ENCODE results near the gene LHFPL2. TPM values are rescaled to one million over a fixed set of nuclear protein-coding genes. Genes with fewer than 3 reads are reported as not detected.
"Not testable (repeated sequence)": the region's sequence is repeated elsewhere in the genome, so short reads cannot be mapped to it uniquely, and the experiment has no call there.

LHFPL2 gene
- total RNA-seq, 1 experiment from 2014 or later, result 43.6 TPM

- TF ChIP-seq CTCF (IDR thresholded peaks at IDR 0.05; ENCODE audit: unreplicated experiment), result no peak
- Mint-ChIP-seq H3K9me3 (ENCODE audit: low read depth, unreplicated experiment) (no peaks in the 10 kb centered on the region), H3K27me3 (ENCODE audit: unreplicated experiment) (no peaks in the 10 kb centered on the region), H3K36me3 (ENCODE audit: insufficient read depth, unreplicated experiment) (no peaks in the 10 kb centered on the region), H3K4me1 (ENCODE audit: low read depth, unreplicated experiment) (peaks cover 16% of the 10 kb centered on the region), H3K4me3 (ENCODE audit: low read depth, unreplicated experiment) (no peak overlapping the region), H3K27ac (ENCODE audit: unreplicated experiment) (no peak overlapping the region)
- BruUV-seq (replicated peaks), result no TSS peak
- DNase-seq, result no peak
- CTCF ChIA-PET, result interaction anchor here (1.2 to 2.0 kb wide), 4 partner anchors 38 to 147 kb away, joined by 3 to 11 read pairs (median 6); no protein-coding TSS in a partner anchor
- intact Hi-C loops (cut with micrococcal nuclease; ENCODE audit: unreplicated experiment), result loop anchor here (1.0 to 10.0 kb wide), 5 partner anchors 50 to 500 kb away; partner anchors contain the start of gene SCAMP1
These were observed 181.4 kb downstream of the LHFPL2 start for GRCh38 chr5:78467140-78467539.

- CTCF ChIA-PET, result no interaction called here
- H3K27me3 Mint-ChIP-seq (ENCODE audit: unreplicated experiment), result no peaks in the 10 kb centered on the region
- BruUV-seq (replicated peaks), result no TSS peak
- H3K36me3 Mint-ChIP-seq (ENCODE audit: insufficient read depth, unreplicated experiment), result no peaks in the 10 kb centered on the region
- H3K4me1 Mint-ChIP-seq (ENCODE audit: low read depth, unreplicated experiment), result no peaks in the 10 kb centered on the region
- no peak overlapping the region for H3K4me3 Mint-ChIP-seq (ENCODE audit: low read depth, unreplicated experiment)
- no peak for DNase-seq
- no peak for TF ChIP-seq CTCF (IDR thresholded peaks at IDR 0.05; ENCODE audit: unreplicated experiment)
- H3K27ac Mint-ChIP-seq (ENCODE audit: unreplicated experiment), result no peak overlapping the region
- H3K9me3 Mint-ChIP-seq (ENCODE audit: low read depth, unreplicated experiment), result no peaks in the 10 kb centered on the region
- intact Hi-C loops (cut with micrococcal nuclease; ENCODE audit: unreplicated experiment), result no loop called here
These were observed 189.7 kb downstream of the LHFPL2 start for GRCh38 chr5:78458843-78459242.

- CTCF ChIA-PET; H3K4me3 Mint-ChIP-seq (ENCODE audit: low read depth, unreplicated experiment); BruUV-seq (replicated peaks): not testable (repeated sequence)
These were observed 191.1 kb downstream of the LHFPL2 start for GRCh38 chr5:78457507-78457906.

DNA sequence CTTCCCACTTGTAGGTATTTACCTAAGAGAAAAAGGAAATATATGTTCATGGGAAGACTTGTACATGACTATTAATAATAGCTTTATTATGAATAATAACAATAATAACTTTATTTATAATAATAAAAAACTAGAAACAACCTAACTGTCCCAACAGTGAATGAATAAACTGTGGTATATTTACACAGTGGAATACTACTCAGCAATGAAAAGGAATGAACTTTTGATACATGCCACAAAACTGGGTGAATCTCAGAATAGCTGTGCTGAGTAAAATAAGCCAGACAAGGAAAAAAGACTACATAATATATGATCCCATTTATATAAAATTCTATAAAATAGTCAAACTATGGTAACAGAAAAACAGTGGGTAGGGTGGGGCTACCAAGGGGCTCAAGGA, 199.5 kb downstream of the LHFPL2 start:
- no peak for TF ChIP-seq CTCF (IDR thresholded peaks at IDR 0.05; ENCODE audit: unreplicated experiment)
- BruUV-seq (replicated peaks), result no TSS peak
- CTCF ChIA-PET, result no interaction called here
- intact Hi-C loops (cut with micrococcal nuclease; ENCODE audit: unreplicated experiment), result no loop called here
- no peaks in the 10 kb centered on the region for H3K4me1 Mint-ChIP-seq (ENCODE audit: low read depth, unreplicated experiment)
- H3K36me3 Mint-ChIP-seq (ENCODE audit: insufficient read depth, unreplicated experiment), result no peaks in the 10 kb centered on the region
- no peak for DNase-seq
- H3K27me3 Mint-ChIP-seq (ENCODE audit: unreplicated experiment), result no peaks in the 10 kb centered on the region
- H3K9me3 Mint-ChIP-seq (ENCODE audit: low read depth, unreplicated experiment), result no peaks in the 10 kb centered on the region
- no peak overlapping the region for H3K4me3 Mint-ChIP-seq (ENCODE audit: low read depth, unreplicated experiment)
- H3K27ac Mint-ChIP-seq (ENCODE audit: unreplicated experiment), result no peak overlapping the region

More at GRCh38 chr5:78457507-78457906, 191.1 kb downstream of the LHFPL2 start:
- H3K27ac Mint-ChIP-seq (ENCODE audit: unreplicated experiment); DNase-seq; H3K4me1 Mint-ChIP-seq (ENCODE audit: low read depth, unreplicated experiment); H3K36me3 Mint-ChIP-seq (ENCODE audit: insufficient read depth, unreplicated experiment); H3K27me3 Mint-ChIP-seq (ENCODE audit: unreplicated experiment); intact Hi-C loops (cut with micrococcal nuclease; ENCODE audit: unreplicated experiment); H3K9me3 Mint-ChIP-seq (ENCODE audit: low read depth, unreplicated experiment): not testable (repeated sequence)

DNA sequence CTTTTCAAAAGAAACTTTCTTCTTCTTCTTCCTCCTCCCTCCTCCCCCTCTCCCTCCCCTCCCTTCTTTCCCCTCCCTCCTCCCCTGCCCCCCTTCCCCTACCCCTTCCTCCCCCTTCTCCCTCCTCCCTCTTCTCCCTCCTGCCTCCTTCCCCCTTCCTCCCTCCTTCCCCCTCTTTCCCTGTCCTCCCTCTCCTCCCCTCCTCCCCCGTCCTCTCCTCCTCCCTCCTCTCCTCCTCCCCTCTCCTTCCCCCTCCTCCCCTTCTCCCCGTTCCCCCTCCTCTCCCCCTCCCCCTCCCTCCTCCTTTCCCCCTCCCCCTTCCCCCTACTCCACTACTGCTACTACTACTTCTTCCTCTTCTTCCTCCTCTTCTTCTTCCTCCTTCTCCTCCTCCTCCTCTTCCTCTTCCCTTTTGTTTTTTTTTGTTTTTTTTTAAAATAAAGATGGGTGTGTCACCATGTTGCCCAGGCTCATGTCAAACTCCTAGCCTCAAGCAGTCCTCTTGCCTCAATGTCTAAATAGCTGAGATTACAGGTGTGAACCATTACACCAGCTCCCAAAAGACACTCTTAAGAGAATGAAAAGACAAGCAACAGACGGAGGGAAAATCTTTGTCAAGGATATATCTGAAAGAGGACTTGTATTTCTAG, 200.7 kb downstream of the LHFPL2 start:
- no peak for DNase-seq
- Mint-ChIP-seq H3K36me3 (ENCODE audit: insufficient read depth, unreplicated experiment) (no peaks in the 10 kb centered on the region), H3K9me3 (ENCODE audit: low read depth, unreplicated experiment) (no peaks in the 10 kb centered on the region), H3K4me1 (ENCODE audit: low read depth, unreplicated experiment) (no peaks in the 10 kb centered on the region), H3K4me3 (ENCODE audit: low read depth, unreplicated experiment) (no peak overlapping the region), H3K27me3 (ENCODE audit: unreplicated experiment) (no peaks in the 10 kb centered on the region), H3K27ac (ENCODE audit: unreplicated experiment) (no peak overlapping the region)
- BruUV-seq (replicated peaks), result no TSS peak
- CTCF ChIA-PET, result no interaction called here
- no peak for TF ChIP-seq CTCF (IDR thresholded peaks at IDR 0.05; ENCODE audit: unreplicated experiment)
- intact Hi-C loops (cut with micrococcal nuclease; ENCODE audit: unreplicated experiment), result no loop called here

All from Calu3 (cell line).